Transverse colon (tissue), 4 donors: ENCODE data around the gene GLI3.

Experiments
- POLR2AphosphoS5 ChIP-seq, 3 donors: sonication (generic); formaldehyde crosslinking; IDR thresholded peaks; one replicate each; pipeline ENCODE4 v1.6.1; 2016; ENCODE audit warnings: antibody characterized with exemption in 3 of 3
- TF ChIP-seq, protein P1 (sequence below), 5 experiments: fragments of 200-600 bp in 3 of 5; fragments of 450-650 bp in 2 of 5; sonication (generic) in 3 of 5; IDR thresholded peaks; 1 replicate in 2 of 5; 2 replicates in 3 of 5; pipeline ENCODE4 v1.5.1; 2016 to 2017; ENCODE audit warnings: antibody characterized with exemption in 5 of 5, inconsistent platforms in 3 of 5, mild to moderate bottlenecking in 2 of 5, moderate library complexity in 1 of 5

DNA sequence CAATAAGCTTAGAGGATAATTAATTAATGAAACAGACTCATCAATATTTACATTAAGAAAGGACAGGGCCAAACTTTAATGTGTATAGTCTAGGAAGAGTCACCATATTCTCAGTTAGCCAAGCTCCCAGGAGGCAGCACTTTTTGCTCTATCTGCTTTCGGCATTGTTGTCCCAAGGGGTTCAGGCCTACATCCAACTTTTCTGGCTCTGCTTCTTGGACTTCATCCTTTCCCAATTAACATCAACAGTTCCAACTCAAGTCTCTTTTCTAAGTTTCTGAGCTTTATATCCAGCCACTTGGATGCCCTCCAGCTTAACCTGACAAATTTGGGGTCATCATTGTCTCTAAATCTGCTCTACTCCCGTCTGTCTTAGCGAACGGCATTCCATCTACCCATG is 42.8 kb downstream of the GLI3 start:
- TF ChIP-seq, protein P1, sequence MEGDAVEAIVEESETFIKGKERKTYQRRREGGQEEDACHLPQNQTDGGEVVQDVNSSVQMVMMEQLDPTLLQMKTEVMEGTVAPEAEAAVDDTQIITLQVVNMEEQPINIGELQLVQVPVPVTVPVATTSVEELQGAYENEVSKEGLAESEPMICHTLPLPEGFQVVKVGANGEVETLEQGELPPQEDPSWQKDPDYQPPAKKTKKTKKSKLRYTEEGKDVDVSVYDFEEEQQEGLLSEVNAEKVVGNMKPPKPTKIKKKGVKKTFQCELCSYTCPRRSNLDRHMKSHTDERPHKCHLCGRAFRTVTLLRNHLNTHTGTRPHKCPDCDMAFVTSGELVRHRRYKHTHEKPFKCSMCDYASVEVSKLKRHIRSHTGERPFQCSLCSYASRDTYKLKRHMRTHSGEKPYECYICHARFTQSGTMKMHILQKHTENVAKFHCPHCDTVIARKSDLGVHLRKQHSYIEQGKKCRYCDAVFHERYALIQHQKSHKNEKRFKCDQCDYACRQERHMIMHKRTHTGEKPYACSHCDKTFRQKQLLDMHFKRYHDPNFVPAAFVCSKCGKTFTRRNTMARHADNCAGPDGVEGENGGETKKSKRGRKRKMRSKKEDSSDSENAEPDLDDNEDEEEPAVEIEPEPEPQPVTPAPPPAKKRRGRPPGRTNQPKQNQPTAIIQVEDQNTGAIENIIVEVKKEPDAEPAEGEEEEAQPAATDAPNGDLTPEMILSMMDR (IDR thresholded peaks at IDR 0.05): no peak
- TF ChIP-seq POLR2AphosphoS5 (IDR thresholded peaks at IDR 0.05): no peak
